Measurements from ENCODE around the gene TAS2R43. TPM values are rescaled to one million over a fixed set of nuclear protein-coding genes. Genes with fewer than 3 reads are reported as not detected.

Gene TAS2R43
- total and polyA plus RNA-seq, 2 of the 8 experiments (the other 6 are each of a cell fraction or from before 2014, with no cell fraction given), result 0.18 TPM; not detected in 1

GRCh38 chr12:11108862-11109261 lies 16.7 kb upstream of the TAS2R43 start:
- CTCF ChIA-PET (ENCODE audit: partially characterized antibody), result no interaction called here
- H4K8ac ChIP-seq (ENCODE audit: extremely low read depth, insufficient read depth, low read length), result no peak overlapping the region
- no peak overlapping the region for H3K14ac ChIP-seq (ENCODE audit: insufficient read length)
- 93% methylated on average over 2 of the region's 2 CpGs; no CpG with 5 or more reads in 1 of the 2 experiments for WGBS, 2 experiments (ENCODE audit: extremely low coverage in 1 of 2, insufficient coverage in 1 of 2, insufficient read length in 1 of 2, insufficient replicate concordance in 2 of 2, low coverage in 1 of 2, low lambda C conversion rate in 2 of 2, missing lambda C conversion rate in 1 of 2)
- H3K4me2 ChIP-seq (ENCODE audit: insufficient read depth in 1 of 2, low read depth in 2 of 2, low read length in 2 of 2), result no peak overlapping the region
- H3K36me3 ChIP-seq (ENCODE audit: control insufficient read depth in 2 of 4, insufficient read depth in 4 of 4, low read length in 3 of 4), result no peaks in the 10 kb centered on the region
- POLR2A ChIA-PET (ENCODE audit: partially characterized antibody), result interaction anchor here (1.0 to 2.5 kb wide), 2 partner anchors 9 to 62 kb away, joined by 3 to 9 read pairs; partner anchors contain the start of gene SMIM10L1
- H2BK5ac ChIP-seq (ENCODE audit: low read depth, low read length), result no peak overlapping the region
- no peak overlapping the region for H2AFZ ChIP-seq (ENCODE audit: low read length)
- no peak overlapping the region for H3K4me3 ChIP-seq (ENCODE audit: extremely low read depth in 1 of 4, insufficient read depth in 2 of 4, low read depth in 3 of 4, low read length in 4 of 4)
- H3K4me1 ChIP-seq (replicated peaks in 1 of 4; ENCODE audit: control insufficient read depth in 3 of 4, insufficient read depth in 4 of 4, low read length in 3 of 4), result no peaks in the 10 kb centered on the region
- H3K27ac ChIP-seq (ENCODE audit: low read depth, low read length), result no peak overlapping the region
- H4K91ac ChIP-seq (replicated peaks; ENCODE audit: insufficient read length, low read length), result no peak overlapping the region
- no peak for DNase-seq (ENCODE audit: low read depth in 1 of 2, low spot score in 2 of 2)
- H3K9ac ChIP-seq (replicated peaks in 1 of 4; ENCODE audit: extremely low read depth in 1 of 4, low read depth in 3 of 4, low read length in 3 of 4), result no peak overlapping the region
- no peak overlapping the region for H2BK12ac ChIP-seq (ENCODE audit: low read depth, low read length)
- no peak overlapping the region for H3K4ac ChIP-seq (replicated peaks; ENCODE audit: insufficient read length, low read depth, low read length)
- no peak overlapping the region for H2AK5ac ChIP-seq (ENCODE audit: low read depth, low read length)
- H3K79me2 ChIP-seq (ENCODE audit: control insufficient read depth in 1 of 2, insufficient read depth in 2 of 2, low read length in 2 of 2), result peaks cover 3 to 74% of the 10 kb centered on the region in 2 experiments; a peak in 2 of 4 replicates
- H3K56ac ChIP-seq (replicated peaks; ENCODE audit: insufficient read length, low read depth, low read length), result no peak overlapping the region
- H3K9me3 ChIP-seq (ENCODE audit: insufficient read depth in 2 of 2, low read depth in 1 of 2, low read length in 1 of 2), result no peaks in the 10 kb centered on the region; a peak in 1 of 4 replicates
- no peak overlapping the region for H3K18ac ChIP-seq (ENCODE audit: extremely low read depth, low read length)
- no peak for TF ChIP-seq SP4 (IDR thresholded peaks at IDR 0.05; ENCODE audit: low read length)
- no peak for TF ChIP-seq YY1 (IDR thresholded peaks at IDR 0.05; ENCODE audit: low read depth, low read length)
- TF ChIP-seq JUN (IDR thresholded peaks at IDR 0.05; ENCODE audit: low read depth, low read length), result no peak
- no peak for TF ChIP-seq EGR1 (IDR thresholded peaks at IDR 0.05; ENCODE audit: borderline replicate concordance, low read depth, low read length)
- no peak for TF ChIP-seq SRF (IDR thresholded peaks at IDR 0.05; ENCODE audit: low read depth, low read length)
- TF ChIP-seq, protein P1, sequence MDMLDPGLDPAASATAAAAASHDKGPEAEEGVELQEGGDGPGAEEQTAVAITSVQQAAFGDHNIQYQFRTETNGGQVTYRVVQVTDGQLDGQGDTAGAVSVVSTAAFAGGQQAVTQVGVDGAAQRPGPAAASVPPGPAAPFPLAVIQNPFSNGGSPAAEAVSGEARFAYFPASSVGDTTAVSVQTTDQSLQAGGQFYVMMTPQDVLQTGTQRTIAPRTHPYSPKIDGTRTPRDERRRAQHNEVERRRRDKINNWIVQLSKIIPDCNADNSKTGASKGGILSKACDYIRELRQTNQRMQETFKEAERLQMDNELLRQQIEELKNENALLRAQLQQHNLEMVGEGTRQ (IDR thresholded peaks at IDR 0.05; ENCODE audit: low read length), result no peak
- H2BK15ac ChIP-seq (ENCODE audit: low read length), result no peak overlapping the region
- no peak for FAIRE-seq
- H3K23me2 ChIP-seq (ENCODE audit: low read depth, low read length), result no peaks in the 10 kb centered on the region
- H4K20me1 ChIP-seq (replicated peaks in 1 of 2; ENCODE audit: control insufficient read depth in 1 of 2, insufficient read depth in 2 of 2, low read length in 2 of 2), result no peaks in the 10 kb centered on the region
- H4K5ac ChIP-seq (ENCODE audit: insufficient read length, low read depth, low read length), result no peak overlapping the region
- no peak overlapping the region for H2BK120ac ChIP-seq (replicated peaks; ENCODE audit: low read depth, low read length)
- no peaks in the 10 kb centered on the region for H3K27me3 ChIP-seq (replicated peaks in 1 of 4; ENCODE audit: control insufficient read depth in 3 of 4, extremely low read depth in 1 of 4, insufficient read depth in 3 of 4, low read length in 3 of 4)
- no peaks in the 10 kb centered on the region; the same call in 1 of the 2 replicates for H3K79me1 ChIP-seq (ENCODE audit: low read depth, low read length)
- no peak overlapping the region for H2BK20ac ChIP-seq (ENCODE audit: low read length)
- H3K23ac ChIP-seq (ENCODE audit: insufficient read length), result no peak overlapping the region

All from H1 (cell line).